GM23248 (cell line): Measurements from ENCODE around the gene TPRG1.

Source experiments
- EZH2 ChIP-seq: fragments of 200-600 bp; sonication (generic); IDR thresholded peaks from 2 replicates; pipeline ENCODE4 v1.6.1; 2018; ENCODE audit warnings: antibody characterized with exemption, mild to moderate bottlenecking; ENCODE audit not compliant: insufficient read depth, poor library complexity, severe bottlenecking
- EZH2phosphoT487 ChIP-seq: fragments of 200-600 bp; sonication (generic); IDR thresholded peaks from 2 replicates; pipeline ENCODE4 v1.6.1; 2018; ENCODE audit warnings: antibody characterized with exemption, moderate library complexity, mild to moderate bottlenecking, low read depth; ENCODE audit not compliant: insufficient read depth

GRCh38 chr3:189286916-189287315 lies 115.1 kb downstream of the TPRG1 start:
- no peak for TF ChIP-seq EZH2
- no peak for TF ChIP-seq EZH2phosphoT487
